Activated B cell treated with CpG ODN at 0.5 μM for 24 hours (primary cell): ENCODE results near the gene MISP3. TPM values are rescaled to one million over a fixed set of nuclear protein-coding genes. Genes with fewer than 3 reads are reported as not detected.
"Not testable (repeated sequence)": the region's sequence is repeated elsewhere in the genome, so short reads cannot be mapped to it uniquely, and the experiment has no call there.

Experiments
- ATAC-seq: fragments of 200-7000 bp; cut with Tn5 transposase; one replicate; pipeline ENCODE4 v1.10.0; 2021; ENCODE audit warnings: low read depth, mild to moderate bottlenecking, moderate library complexity
- CTCF ChIA-PET: fragments of 350-600 bp; sonication (Branson Sonifier 250); formaldehyde crosslinking; loops from one replicate; lab custom pipeline; 2021; ENCODE audit warnings: antibody characterized with exemption; lab: Charles Lee
- POLR2A ChIA-PET: fragments of 350-600 bp; sonication (Branson Sonifier 250); formaldehyde crosslinking; loops from one replicate; lab custom pipeline; 2021; ENCODE audit warnings: antibody characterized with exemption; lab: Charles Lee
- DNase-seq: peaks from one replicate; pipeline ENCODE4 v3.0.0; 2022
- H3K27ac Mint-ChIP-seq: one replicate; pipeline ENCODE4 v1.8.0; 2020; ENCODE audit warnings: mixed read lengths
- H3K27me3 Mint-ChIP-seq: one replicate; pipeline ENCODE4 v1.8.0; 2021; ENCODE audit warnings: mixed read lengths
- H3K36me3 Mint-ChIP-seq: one replicate; pipeline ENCODE4 v1.8.0; 2021; ENCODE audit warnings: low read depth, mixed read lengths
- H3K4me1 Mint-ChIP-seq: one replicate; pipeline ENCODE4 v1.8.0; 2021; ENCODE audit warnings: mixed read lengths
- H3K4me3 Mint-ChIP-seq: one replicate; pipeline ENCODE4 v1.8.0; 2020; ENCODE audit warnings: mild to moderate bottlenecking, mixed read lengths
- H3K9me3 Mint-ChIP-seq: one replicate; pipeline ENCODE4 v1.8.0; 2020; ENCODE audit warnings: mixed read lengths
- intact Hi-C: fragments of 100-400 bp; cut with micrococcal nuclease; formaldehyde crosslinking; loops from one replicate; pipeline ENCODE4 v1.15.1; 2024
- total RNA-seq: library from RNA; stranded (reverse); gene quantifications from 2 replicates; pipeline ENCODE4 v1.2.3, GENCODE V29; 2022
- TF ChIP-seq, protein P1 (sequence below): fragments of 200-600 bp; IDR thresholded peaks from one replicate; pipeline ENCODE4 v1.8.0; 2022; ENCODE audit warnings: antibody characterized with exemption, mild to moderate bottlenecking

MISP3 gene
- total RNA-seq, 1 donor from 2014 or later, result 0.18 TPM

DNA sequence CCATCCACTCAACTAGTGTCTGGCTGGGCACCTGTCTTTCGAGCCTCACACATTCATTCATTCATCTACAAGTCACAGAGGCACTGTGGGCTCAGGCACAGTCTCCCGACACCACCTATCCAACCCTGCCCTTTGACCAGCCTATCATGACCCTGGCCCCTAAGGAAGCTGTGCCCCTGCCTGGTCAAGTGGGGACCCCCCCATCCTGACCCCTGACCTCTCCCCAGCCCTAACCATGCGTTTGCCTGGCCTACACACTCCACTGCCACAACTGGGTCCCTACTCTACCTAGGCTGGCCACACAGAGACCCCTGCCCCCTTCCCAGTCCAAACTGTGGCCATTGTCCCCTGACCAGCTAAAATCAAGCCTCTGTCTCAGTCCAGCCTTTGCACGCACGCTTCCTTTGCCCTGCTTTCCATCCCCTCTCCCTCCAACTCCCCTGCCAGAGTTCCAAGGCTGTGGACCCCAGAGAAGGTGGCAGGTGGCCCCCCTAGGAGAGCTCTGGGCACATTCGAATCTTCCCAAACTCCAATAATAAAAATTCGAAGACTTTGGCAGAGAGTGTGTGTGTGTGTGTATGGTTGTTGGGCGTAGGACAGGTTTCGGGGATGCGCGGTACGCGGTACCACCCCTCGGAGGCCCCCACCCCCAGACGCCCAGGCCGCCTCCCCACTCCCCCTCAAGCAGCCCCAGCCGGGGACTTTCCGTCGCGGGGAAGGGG lies 41.4 kb upstream of the MISP3 start:
- H3K4me1 Mint-ChIP-seq, result peaks cover 34% of the 10 kb centered on the region
- H3K27ac Mint-ChIP-seq, result peak overlapping the region; percentile 89
- CTCF ChIA-PET, result interaction anchor here (0.6 to 1.8 kb wide), 25 partner anchors 8 to 317 kb away, joined by 3 to 11 read pairs (median 4); partner anchors contain the start of genes ASF1B and DCAF15
- peaks cover 11% of the 10 kb centered on the region for H3K36me3 Mint-ChIP-seq
- H3K27me3 Mint-ChIP-seq, result no peaks in the 10 kb centered on the region
- TF ChIP-seq, protein P1, sequence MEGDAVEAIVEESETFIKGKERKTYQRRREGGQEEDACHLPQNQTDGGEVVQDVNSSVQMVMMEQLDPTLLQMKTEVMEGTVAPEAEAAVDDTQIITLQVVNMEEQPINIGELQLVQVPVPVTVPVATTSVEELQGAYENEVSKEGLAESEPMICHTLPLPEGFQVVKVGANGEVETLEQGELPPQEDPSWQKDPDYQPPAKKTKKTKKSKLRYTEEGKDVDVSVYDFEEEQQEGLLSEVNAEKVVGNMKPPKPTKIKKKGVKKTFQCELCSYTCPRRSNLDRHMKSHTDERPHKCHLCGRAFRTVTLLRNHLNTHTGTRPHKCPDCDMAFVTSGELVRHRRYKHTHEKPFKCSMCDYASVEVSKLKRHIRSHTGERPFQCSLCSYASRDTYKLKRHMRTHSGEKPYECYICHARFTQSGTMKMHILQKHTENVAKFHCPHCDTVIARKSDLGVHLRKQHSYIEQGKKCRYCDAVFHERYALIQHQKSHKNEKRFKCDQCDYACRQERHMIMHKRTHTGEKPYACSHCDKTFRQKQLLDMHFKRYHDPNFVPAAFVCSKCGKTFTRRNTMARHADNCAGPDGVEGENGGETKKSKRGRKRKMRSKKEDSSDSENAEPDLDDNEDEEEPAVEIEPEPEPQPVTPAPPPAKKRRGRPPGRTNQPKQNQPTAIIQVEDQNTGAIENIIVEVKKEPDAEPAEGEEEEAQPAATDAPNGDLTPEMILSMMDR, result no peak
- POLR2A ChIA-PET, result interaction anchor here (0.6 to 3.5 kb wide), 25 partner anchors 9 to 352 kb away, joined by 3 to 52 read pairs (median 7); partner anchors contain the start of genes ASF1B, BRME1, CC2D1A and DCAF15
- no peak for ATAC-seq
- H3K9me3 Mint-ChIP-seq, result no peaks in the 10 kb centered on the region
- intact Hi-C loops, result loop anchor here (2.0 kb wide), 1 partner anchor 16 kb away; no protein-coding TSS in a partner anchor
- no peak for DNase-seq
- H3K4me3 Mint-ChIP-seq, result peak overlapping the region; percentile 91

DNA sequence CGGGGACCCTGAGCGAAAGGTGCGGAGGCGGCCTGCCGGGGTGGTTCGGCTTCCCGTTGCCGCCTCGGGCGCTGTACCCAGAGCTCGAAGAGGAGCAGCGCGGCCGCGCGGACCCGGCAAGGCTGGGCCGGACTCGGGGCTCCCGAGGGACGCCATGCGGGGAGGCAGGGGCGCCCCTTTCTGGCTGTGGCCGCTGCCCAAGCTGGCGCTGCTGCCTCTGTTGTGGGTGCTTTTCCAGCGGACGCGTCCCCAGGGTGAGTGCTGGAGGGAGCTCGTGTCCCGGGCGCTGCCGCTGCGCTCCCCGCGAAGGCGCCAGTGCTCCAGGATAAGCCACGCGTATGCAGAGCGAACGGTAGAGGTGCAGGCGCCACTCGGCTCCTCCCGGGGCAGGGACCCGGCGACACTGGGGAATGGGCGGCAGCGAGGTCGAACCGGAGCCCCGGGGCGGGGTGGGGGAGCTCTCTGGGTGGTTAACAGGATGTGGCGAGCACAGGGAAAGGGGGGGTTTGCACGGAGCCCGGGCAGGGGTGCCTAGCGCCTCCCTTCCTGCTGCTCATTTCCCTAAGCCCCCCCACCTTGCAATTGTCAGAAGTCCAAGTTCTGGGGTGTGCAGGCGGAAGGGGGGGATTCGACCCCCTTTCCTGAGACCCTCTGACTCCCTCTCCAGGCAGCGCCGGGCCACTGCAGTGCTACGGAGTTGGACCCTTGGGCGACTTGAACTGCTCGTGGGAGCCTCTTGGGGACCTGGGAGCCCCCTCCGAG lies 40.7 kb upstream of the MISP3 start, which contains the start of gene IL27RA:
Gene IL27RA, plus strand, starts transcription at position 44 of the 762 bp plus-strand sequence. Its CDS starts 111 bp downstream, at position 155.
- H3K27me3 Mint-ChIP-seq, result no peaks in the 10 kb centered on the region

DNA sequence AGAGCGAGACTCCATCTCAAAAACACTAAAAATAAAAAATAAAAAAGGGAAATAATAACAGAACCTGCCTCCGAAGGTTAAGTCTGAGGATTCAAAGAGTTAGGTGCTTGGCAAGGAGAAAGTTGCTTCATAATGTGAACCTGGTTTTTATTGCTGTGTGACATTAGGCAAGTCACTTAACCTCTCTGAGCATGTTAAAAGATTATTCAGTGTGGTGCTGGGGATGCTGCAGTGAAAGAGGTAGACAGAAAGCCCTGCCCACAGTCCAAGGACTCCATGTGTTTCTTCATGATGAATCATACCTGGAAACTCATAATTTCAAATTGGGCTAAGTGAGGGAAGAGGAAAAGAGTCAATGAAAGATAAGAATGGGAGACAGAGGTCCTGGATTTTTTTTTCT lies 38.6 kb upstream of the MISP3 start:
- CTCF ChIA-PET, result no interaction called here
- Mint-ChIP-seq H3K27ac (no peak overlapping the region), H3K4me1 (peaks cover 22% of the 10 kb centered on the region), H3K27me3 (no peaks in the 10 kb centered on the region), H3K9me3 (no peaks in the 10 kb centered on the region), H3K36me3 (peaks cover 36% of the 10 kb centered on the region), H3K4me3 (no peak overlapping the region)
- POLR2A ChIA-PET, result no interaction called here
- intact Hi-C loops, result loop anchor here (2.0 kb wide), 1 partner anchor 73 kb away; no protein-coding TSS in a partner anchor
- ATAC-seq (no peak), DNase-seq (no peak)
- TF ChIP-seq, protein P1, result no peak

More for the DNA sequence above, 40.7 kb upstream of the MISP3 start, which contains the start of gene IL27RA:
- Mint-ChIP-seq H3K4me1 (peaks cover 34% of the 10 kb centered on the region), H3K27ac (peak within 1 kb of the TSS; percentile 89), H3K4me3 (peak within 1 kb of the TSS; percentile 91), H3K36me3 (peaks cover 19% of the 10 kb centered on the region), H3K9me3 (no peaks in the 10 kb centered on the region)
- POLR2A ChIA-PET, result interaction anchor here (0.6 to 3.5 kb wide), 25 partner anchors 10 to 352 kb away, joined by 3 to 52 read pairs (median 7); partner anchors contain the start of genes ASF1B, BRME1, CC2D1A and DCAF15
- intact Hi-C loops, result loop anchor here (1.0 to 2.0 kb wide), 7 partner anchors 17 to 152 kb away; partner anchors contain the start of genes BRME1, CC2D1A, DCAF15 and RFX1
- CTCF ChIA-PET, result interaction anchor here (0.6 to 1.8 kb wide), 25 partner anchors 8 to 316 kb away, joined by 3 to 11 read pairs (median 4); partner anchors contain the start of genes ASF1B and DCAF15
- DNase-seq, result peak; percentile 70
- peak; percentile 74 for ATAC-seq
- TF ChIP-seq, protein P1, result no peak

DNA sequence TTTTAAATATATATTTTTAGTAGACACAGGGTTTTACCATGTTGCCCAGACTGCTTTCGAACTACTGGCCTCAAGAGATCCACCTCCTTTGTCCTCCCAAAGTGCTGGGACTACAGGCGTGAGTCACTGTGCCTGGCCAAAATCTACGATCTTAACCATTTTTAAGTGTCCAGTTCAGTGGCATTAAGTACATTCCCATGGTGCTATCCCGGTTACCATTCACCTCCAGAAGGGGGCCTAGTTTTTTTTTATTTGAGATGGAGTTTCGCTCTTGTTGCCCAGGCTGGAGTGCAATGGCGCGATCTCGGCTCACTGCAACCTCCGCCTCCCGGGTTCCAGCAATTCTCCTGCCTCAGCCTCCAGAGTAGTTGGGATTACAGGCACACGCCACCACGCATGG lies 37.4 kb upstream of the MISP3 start:
- peaks cover 18% of the 10 kb centered on the region for H3K4me1 Mint-ChIP-seq
- ATAC-seq, intact Hi-C loops, H3K27ac Mint-ChIP-seq, DNase-seq, H3K4me3 Mint-ChIP-seq, H3K9me3 Mint-ChIP-seq, POLR2A ChIA-PET, H3K27me3 Mint-ChIP-seq: not testable (repeated sequence)
- H3K36me3 Mint-ChIP-seq, result peaks cover 48% of the 10 kb centered on the region
- CTCF ChIA-PET, result interaction anchor here (0.8 kb wide), 1 partner anchor 37 kb away, joined by 4 read pairs; no protein-coding TSS in a partner anchor

DNA sequence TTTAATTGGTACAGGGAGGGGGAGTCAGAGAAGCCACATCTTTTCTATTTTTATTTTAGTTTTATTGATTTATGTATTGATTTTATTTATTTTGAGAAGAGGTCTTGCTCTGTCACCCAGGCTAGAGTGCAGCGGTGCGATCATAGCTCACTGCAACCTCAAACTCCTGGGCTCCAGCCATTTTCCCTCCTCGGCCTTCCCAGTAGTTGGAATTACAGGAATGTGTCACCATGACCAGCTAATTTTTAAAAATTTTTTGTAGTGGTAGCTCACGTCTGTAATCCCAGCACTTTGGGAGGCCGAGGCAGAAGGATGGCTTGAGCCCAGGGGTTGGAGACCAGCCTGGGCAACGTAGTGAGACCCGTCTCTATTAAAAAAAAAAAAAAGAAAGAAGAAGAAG lies 36.9 kb upstream of the MISP3 start:
- Mint-ChIP-seq H3K27me3 (no peaks in the 10 kb centered on the region), H3K4me3 (no peak overlapping the region), H3K36me3 (peaks cover 51% of the 10 kb centered on the region), H3K9me3 (no peaks in the 10 kb centered on the region), H3K4me1 (peaks cover 18% of the 10 kb centered on the region), H3K27ac (no peak overlapping the region)
- DNase-seq (no peak), ATAC-seq (no peak)
- POLR2A ChIA-PET, result interaction anchor here (0.6 to 0.7 kb wide), 2 partner anchors 133 to 349 kb away, joined by 3 to 4 read pairs; no protein-coding TSS in a partner anchor
- CTCF ChIA-PET, result no interaction called here
- intact Hi-C loops, result no loop called here
- TF ChIP-seq, protein P1, result no peak
